GM18502 (cell line): ENCODE results near the gene EEF1AKMT1.
"Not testable (repeated sequence)": the region's sequence is repeated elsewhere in the genome, so short reads cannot be mapped to it uniquely, and the experiment has no call there.

Experiments used
- ATAC-seq: cut with Tn5 transposase; IDR thresholded peaks from one replicate; pipeline ENCODE4 v1.9.1; 2021; ENCODE audit warnings: mild to moderate bottlenecking; ENCODE audit not compliant: unreplicated experiment, poor library complexity

The EEF1AKMT1 gene

GRCh38 chr13:20702530-20702914 is 71.2 kb downstream of the EEF1AKMT1 start:
- ATAC-seq: no peak

GRCh38 chr13:20701461-20701860 is 72.3 kb downstream of the EEF1AKMT1 start:
- ATAC-seq: no peak

GRCh38 chr13:20700288-20700687 is 73.5 kb downstream of the EEF1AKMT1 start:
- ATAC-seq: no peak

- no peak for ATAC-seq
Observed at GRCh38 chr13:20699715-20700114, 74.0 kb downstream of the EEF1AKMT1 start.

- ATAC-seq: no peak
Observed at GRCh38 chr13:20696073-20696472, 77.7 kb downstream of the EEF1AKMT1 start.

GRCh38 chr13:20691616-20692015 is 82.1 kb downstream of the EEF1AKMT1 start:
- no peak for ATAC-seq

- ATAC-seq: no peak
Observed at GRCh38 chr13:20689291-20689690, 84.5 kb downstream of the EEF1AKMT1 start.

GRCh38 chr13:20686863-20687579 is 86.7 kb downstream of the EEF1AKMT1 start:
- ATAC-seq: no peak

- ATAC-seq: no peak
Observed at GRCh38 chr13:20686167-20686566, 87.6 kb downstream of the EEF1AKMT1 start.

- no peak for ATAC-seq
Observed at GRCh38 chr13:20685092-20685491, 88.7 kb downstream of the EEF1AKMT1 start.

- ATAC-seq: no peak
Observed at GRCh38 chr13:20684546-20684945, 89.2 kb downstream of the EEF1AKMT1 start.

GRCh38 chr13:20684041-20684440 is 89.7 kb downstream of the EEF1AKMT1 start:
- no peak for ATAC-seq

GRCh38 chr13:20682061-20682460 is 91.7 kb downstream of the EEF1AKMT1 start:
- no peak for ATAC-seq

- not testable (repeated sequence) for ATAC-seq
Observed at GRCh38 chr13:20681481-20681880, 92.3 kb downstream of the EEF1AKMT1 start.

GRCh38 chr13:20680416-20681080 is 93.2 kb downstream of the EEF1AKMT1 start:
- ATAC-seq: no peak

- no peak for ATAC-seq
Observed at GRCh38 chr13:20679879-20680278, 93.9 kb downstream of the EEF1AKMT1 start.
